HUES64 (cell line): ENCODE results near the gene GALT.
A peak's percentile ranks its signal among the peaks of the same experiment; 100 is the strongest.

ENCODE experiments used
- H3K27ac ChIP-seq: 2 replicates; pipeline ENCODE4 v1.7.0; 2013; ENCODE audit warnings: low read depth, low read length, inconsistent platforms
- H3K27me3 ChIP-seq: 2 replicates; pipeline ENCODE4 v1.6.1; 2013; ENCODE audit warnings: mild to moderate bottlenecking, low read length; ENCODE audit not compliant: insufficient read depth
- H3K36me3 ChIP-seq: 2 replicates; pipeline ENCODE4 v1.6.1; 2013; ENCODE audit warnings: mild to moderate bottlenecking, low read length; ENCODE audit not compliant: insufficient read depth
- H3K4me1 ChIP-seq: 2 replicates; pipeline ENCODE4 v1.6.1; 2013; ENCODE audit warnings: mild to moderate bottlenecking, low read length, moderate library complexity; ENCODE audit not compliant: insufficient read depth
- H3K4me3 ChIP-seq: 2 replicates; pipeline ENCODE4 v1.5.1; 2013; ENCODE audit warnings: mild to moderate bottlenecking, low read length, moderate library complexity
- H3K9ac ChIP-seq: 2 replicates; pipeline ENCODE4 v1.6.1; 2013; ENCODE audit warnings: mild to moderate bottlenecking, low read depth, low read length
- H3K9me3 ChIP-seq: 2 replicates; pipeline ENCODE4 v1.6.1; 2013; ENCODE audit warnings: low read depth, low read length; ENCODE audit not compliant: insufficient read depth
- WGBS: fragments of 150-250, 120-280 bp; methylation state at CpG from one replicate; pipeline ENCODE4 v1.1.7; 2013; ENCODE audit warnings: missing lambda C conversion rate; 5-methylcytosine and 5-hydroxymethylcytosine counted together

GALT gene

GRCh38 chr9:34653151-34654072 is 6.9 kb downstream of the GALT start:
- no peak overlapping the region for H3K9ac ChIP-seq
- no peaks in the 10 kb centered on the region for H3K27me3 ChIP-seq
- no peak overlapping the region for H3K27ac ChIP-seq
- H3K9me3 ChIP-seq = no peaks in the 10 kb centered on the region
- H3K4me3 ChIP-seq = no peak overlapping the region
- WGBS = 64% methylated on average over 11 of the region's 11 CpGs
- peaks cover 22% of the 10 kb centered on the region for H3K36me3 ChIP-seq
- H3K4me1 ChIP-seq = peaks cover 19% of the 10 kb centered on the region

GRCh38 chr9:34654323-34655051 is 8.0 kb downstream of the GALT start:
- peaks cover 19% of the 10 kb centered on the region for H3K4me1 ChIP-seq
- no peak overlapping the region for H3K27ac ChIP-seq
- peaks cover 11% of the 10 kb centered on the region for H3K36me3 ChIP-seq
- H3K4me3 ChIP-seq = no peak overlapping the region
- no peaks in the 10 kb centered on the region for H3K27me3 ChIP-seq
- no peak overlapping the region for H3K9ac ChIP-seq
- no peaks in the 10 kb centered on the region for H3K9me3 ChIP-seq
- WGBS = 76% methylated on average over 7 of the region's 11 CpGs

GRCh38 chr9:34655394-34655793 is 8.9 kb downstream of the GALT start:
- Histone ChIP-seq H3K27ac (no peak overlapping the region), H3K4me3 (no peak overlapping the region), H3K9me3 (no peaks in the 10 kb centered on the region), H3K4me1 (peaks cover 19% of the 10 kb centered on the region), H3K27me3 (no peaks in the 10 kb centered on the region), H3K36me3 (peaks cover 2% of the 10 kb centered on the region; the same call in 1 of the 2 replicates), H3K9ac (no peak overlapping the region)
- 66% methylated on average over 5 of the region's 5 CpGs for WGBS

- no peak overlapping the region for H3K9ac ChIP-seq
- H3K9me3 ChIP-seq = no peaks in the 10 kb centered on the region
- no peak overlapping the region for H3K4me3 ChIP-seq
- H3K27me3 ChIP-seq = no peaks in the 10 kb centered on the region
- H3K27ac ChIP-seq = no peak overlapping the region
- H3K4me1 ChIP-seq = peaks cover 19% of the 10 kb centered on the region
- 95% methylated on average over 5 of the region's 5 CpGs for WGBS
- H3K36me3 ChIP-seq = no peaks in the 10 kb centered on the region
Observed at GRCh38 chr9:34656992-34657391, 10.5 kb downstream of the GALT start.

- H3K27me3 ChIP-seq = no peaks in the 10 kb centered on the region
- H3K9ac ChIP-seq = no peak overlapping the region
- H3K4me1 ChIP-seq = peaks cover 6% of the 10 kb centered on the region
- 94% methylated on average over 14 of the region's 14 CpGs for WGBS
- no peak overlapping the region for H3K4me3 ChIP-seq
- no peak overlapping the region for H3K27ac ChIP-seq
- H3K36me3 ChIP-seq = no peaks in the 10 kb centered on the region
- H3K9me3 ChIP-seq = no peaks in the 10 kb centered on the region
Observed at GRCh38 chr9:34658461-34658860, 12.0 kb downstream of the GALT start.

- no peaks in the 10 kb centered on the region for H3K9me3 ChIP-seq
- H3K27me3 ChIP-seq = no peaks in the 10 kb centered on the region
- H3K4me1 ChIP-seq = peaks cover 4% of the 10 kb centered on the region
- H3K27ac ChIP-seq = no peak overlapping the region
- no peaks in the 10 kb centered on the region for H3K36me3 ChIP-seq
- WGBS = 91% methylated on average over 8 of the region's 8 CpGs
- no peak overlapping the region for H3K9ac ChIP-seq
- no peak overlapping the region for H3K4me3 ChIP-seq
Observed at GRCh38 chr9:34659592-34660253, 13.2 kb downstream of the GALT start.

GRCh38 chr9:34662526-34663302 is 16.2 kb downstream of the GALT start, which contains the start of gene CCL27:
TSS of gene CCL27 (minus strand) at chr9:34662657. CDS start at chr9:34662633, 24 bp downstream.
- Histone ChIP-seq H3K27ac (no peak within 1 kb of the TSS), H3K9me3 (no peaks in the 10 kb centered on the region), H3K36me3 (no peaks in the 10 kb centered on the region), H3K4me3 (no peak within 1 kb of the TSS), H3K27me3 (no peaks in the 10 kb centered on the region), H3K4me1 (peaks cover 6% of the 10 kb centered on the region), H3K9ac (no peak within 1 kb of the TSS)
- WGBS = 93% methylated on average over 4 of the region's 4 CpGs

GRCh38 chr9:34663303-34663605 is 16.8 kb downstream of the GALT start:
- H3K9me3 ChIP-seq = no peaks in the 10 kb centered on the region
- H3K4me3 ChIP-seq = no peak overlapping the region
- H3K9ac ChIP-seq = no peak overlapping the region
- H3K4me1 ChIP-seq = peaks cover 6% of the 10 kb centered on the region
- peaks cover 2% of the 10 kb centered on the region; the same call in 1 of the 2 replicates for H3K36me3 ChIP-seq
- no peaks in the 10 kb centered on the region for H3K27me3 ChIP-seq
- H3K27ac ChIP-seq = no peak overlapping the region

GRCh38 chr9:34664281-34665066 is 18.0 kb downstream of the GALT start:
- H3K9me3 ChIP-seq = no peaks in the 10 kb centered on the region
- H3K4me3 ChIP-seq = peak overlapping the region; percentile 80
- H3K27me3 ChIP-seq = no peaks in the 10 kb centered on the region
- no peak overlapping the region; the same call in 1 of the 2 replicates for H3K27ac ChIP-seq
- H3K4me1 ChIP-seq = peaks cover 6% of the 10 kb centered on the region
- peaks cover 7% of the 10 kb centered on the region; the same call in 1 of the 2 replicates for H3K36me3 ChIP-seq
- WGBS = 7% methylated on average over 18 of the region's 18 CpGs
- H3K9ac ChIP-seq = peak overlapping the region; percentile 49; the same call in 1 of the 2 replicates

- peak overlapping the region; percentile 49; the same call in 1 of the 2 replicates for H3K9ac ChIP-seq
- WGBS = under 1% methylated on average over 26 of the region's 26 CpGs
Observed at GRCh38 chr9:34665067-34665380, 18.5 kb downstream of the GALT start.

More at GRCh38 chr9:34665067-34665380, 18.5 kb downstream of the GALT start:
- Histone ChIP-seq H3K4me3 (peak overlapping the region; percentile 80), H3K4me1 (peaks cover 6% of the 10 kb centered on the region), H3K9me3 (0 out of 2 replicates have a peak, but pooled peaks cover 3% of the 10 kb centered on the region), H3K27ac (no peak overlapping the region; the same call in 1 of the 2 replicates), H3K27me3 (no peaks in the 10 kb centered on the region), H3K36me3 (peaks cover 10% of the 10 kb centered on the region; the same call in 1 of the 2 replicates)
